Lung (tissue), 12 donors: Measurements from ENCODE around the gene ZMYND15. TPM values are rescaled to one million over a fixed set of nuclear protein-coding genes. Genes with fewer than 3 reads are reported as not detected.

Experiments
- ATAC-seq: fragments of 200-7000 bp; cut with Tn5 transposase; one replicate; pipeline ENCODE4 v1.9.1; 2020; ENCODE audit warnings: moderate number of reproducible peaks; ENCODE audit not compliant: insufficient read depth, low FRiP score
- DNase-seq, 3 donors: peaks; one replicate each; pipeline ENCODE4 v3.0.0-alpha.2; 2013 to 2017
- H3K27ac ChIP-seq, 2 donors: one replicate each; pipeline ENCODE4 v1.5.1; 2013; ENCODE audit warnings: mild to moderate bottlenecking in 2 of 2, moderate library complexity in 2 of 2, control low read depth in 1 of 2, inconsistent platforms in 1 of 2, low read depth in 1 of 2, low read length in 1 of 2
- H3K27me3 ChIP-seq, 3 donors: one replicate each; pipeline ENCODE4 v1.5.1; 2013; ENCODE audit warnings: low read length in 2 of 3; ENCODE audit not compliant: control insufficient read depth in 3 of 3, insufficient read depth in 3 of 3
- H3K36me3 ChIP-seq, 4 donors: one replicate each; pipeline ENCODE4 v1.5.1; 2013; ENCODE audit warnings: low read length in 4 of 4, mild to moderate bottlenecking in 1 of 4, moderate library complexity in 1 of 4; ENCODE audit not compliant: control insufficient read depth in 4 of 4, insufficient read depth in 4 of 4
- H3K4me1 ChIP-seq, 5 donors: one replicate each; pipeline ENCODE4 v1.5.1; 2013; ENCODE audit warnings: low read length in 5 of 5, mild to moderate bottlenecking in 2 of 5, moderate library complexity in 1 of 5; ENCODE audit not compliant: control insufficient read depth in 5 of 5, insufficient read depth in 5 of 5
- H3K4me3 ChIP-seq: one replicate; pipeline ENCODE4 v1.5.1; 2013; ENCODE audit warnings: mild to moderate bottlenecking, control low read depth, moderate library complexity
- H3K9ac ChIP-seq, 2 donors: one replicate each; pipeline ENCODE4 v1.5.1; 2013; ENCODE audit warnings: low read length in 2 of 2, control low read depth in 1 of 2; ENCODE audit not compliant: insufficient read depth in 1 of 2
- H3K9me3 ChIP-seq, 4 donors: one replicate each; pipeline ENCODE4 v1.5.1; 2013; ENCODE audit warnings: low read length in 3 of 4, mild to moderate bottlenecking in 1 of 4, moderate library complexity in 1 of 4; ENCODE audit not compliant: control insufficient read depth in 4 of 4, insufficient read depth in 3 of 4
- CTCF ChIP-seq: IDR thresholded peaks from 2 replicates; pipeline ENCODE4 v1.5.1; 2012; ENCODE audit warnings: mild to moderate bottlenecking; ENCODE audit errors: control extremely low read depth, extremely low read depth
- WGBS, 2 donors: extraction: QIAGEN DNeasy Blood & Tissue Kit; methylation state at CpG; one replicate each; pipeline ENCODE4 v1.1.7; 2013; 5-methylcytosine and 5-hydroxymethylcytosine counted together
- polyA plus RNA-seq, 2 donors: library from polyadenylated mRNA; stranded (reverse); fragments of 200-250 nt; gene quantifications; one replicate each; pipeline ENCODE4 v1.2.1, GENCODE V29; 2013
- total RNA-seq, 2 donors: library from RNA; depleted of rRNA in 1 of 2; stranded (reverse); fragments of >200 nt in 1 of 2; gene quantifications; one replicate each; pipeline ENCODE4 v1.2.1, GENCODE V29; 2014 to 2021
- donor health status: control.
- donor health status: control.
- donor health status: Bipolar disorder and iron deficiency.
- donor health status: healthy.
- donor health status: DM: yes; HTN: yes; CAD: no.

ZMYND15 gene
- total and polyA plus RNA-seq, 4 donors = 2.3 to 9.7 (median 7.8) TPM

- no peaks in the 10 kb centered on the region for H3K9me3 ChIP-seq
- no peak for DNase-seq
- ATAC-seq = no peak
- H3K4me3 ChIP-seq = no peak within 1 kb of the TSS
- H3K27ac ChIP-seq = no peak within 1 kb of the TSS
- TF ChIP-seq CTCF = no peak
- WGBS, 2 donors = 57 to 71% methylated on average over 13 of the region's 13 CpGs
- no peaks in the 10 kb centered on the region for H3K4me1 ChIP-seq
- H3K9ac ChIP-seq = no peak within 1 kb of the TSS
- peaks cover 0 to 9% (median 0%) of the 10 kb centered on the region in 3 donors for H3K27me3 ChIP-seq
- H3K36me3 ChIP-seq = no peaks in the 10 kb centered on the region
Observed at GRCh38 chr17:4771519-4772234, 32.0 kb downstream of the ZMYND15 start, which contains the start of gene TM4SF5. Gene TM4SF5, plus strand, starts transcription at chr17:4771886. Its CDS starts 37 bp downstream, at chr17:4771923.

DNA sequence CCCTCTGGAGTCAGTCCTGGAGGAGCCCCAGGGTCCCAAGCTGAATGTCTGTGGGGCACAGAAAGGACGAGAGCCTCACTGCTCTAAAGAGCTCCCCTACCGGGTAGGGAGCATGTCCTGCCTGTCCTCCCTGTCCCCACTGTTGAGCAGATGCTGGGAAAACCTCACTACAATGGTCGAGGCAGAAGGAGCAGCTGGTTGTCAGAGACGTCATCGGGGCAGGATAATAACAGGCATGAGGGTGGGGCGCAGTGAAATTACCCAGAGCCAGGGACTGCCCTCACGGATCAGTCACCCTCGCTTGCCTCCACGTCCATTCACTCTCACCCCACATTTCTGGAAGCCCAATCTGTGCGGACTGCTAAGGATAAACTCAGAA lies 32.6 kb downstream of the ZMYND15 start:
- H3K4me1 ChIP-seq = no peaks in the 10 kb centered on the region
- DNase-seq (no peak), ATAC-seq (no peak)
- H3K36me3 ChIP-seq = no peaks in the 10 kb centered on the region
- H3K27me3 ChIP-seq = peaks cover 0 to 9% (median 0%) of the 10 kb centered on the region in 3 donors
- WGBS, 2 donors = 71 to 88% methylated on average over 10 of the region's 10 CpGs
- H3K4me3 ChIP-seq = no peak overlapping the region
- no peak overlapping the region for H3K27ac ChIP-seq
- no peak overlapping the region for H3K9ac ChIP-seq
- TF ChIP-seq CTCF = no peak
- H3K9me3 ChIP-seq = no peaks in the 10 kb centered on the region

GRCh38 chr17:4777969-4778760 lies 38.5 kb downstream of the ZMYND15 start:
- 65 to 77% methylated on average over 9 of the region's 9 CpGs for WGBS, 2 donors
- Histone ChIP-seq H3K27ac (no peak overlapping the region), H3K9me3 (peaks cover 0 to 2% (median 0%) of the 10 kb centered on the region in 4 donors), H3K4me1 (no peaks in the 10 kb centered on the region), H3K36me3 (no peaks in the 10 kb centered on the region), H3K9ac (no peak overlapping the region), H3K27me3 (peaks cover 0 to 24% (median 10%) of the 10 kb centered on the region in 3 donors), H3K4me3 (no peak overlapping the region)
- no peak for TF ChIP-seq CTCF
- ATAC-seq (no peak), DNase-seq (no peak)
